Measurements from ENCODE around the gene TMEM123. TPM values are rescaled to one million over a fixed set of nuclear protein-coding genes. Genes with fewer than 3 reads are reported as not detected.
A peak's percentile ranks its signal among the peaks of the same experiment; 100 is the strongest.

TMEM123 gene
- total RNA-seq, 2 experiments from 2014 or later, result 299 to 310 TPM

GRCh38 chr11:102410382-102410784, 42.2 kb downstream of the TMEM123 start:
- H3K36me3 Mint-ChIP-seq, result peaks cover 69% of the 10 kb centered on the region

GRCh38 chr11:102408339-102408738, 44.2 kb downstream of the TMEM123 start:
- Mint-ChIP-seq H3K4me1 (peaks cover 82% of the 10 kb centered on the region), H3K27me3 (no peaks in the 10 kb centered on the region), H3K36me3 (peaks cover 57% of the 10 kb centered on the region), H3K27ac (peak overlapping the region; percentile 45), H3K4me3 (no peak overlapping the region), H3K9me3 (no peaks in the 10 kb centered on the region)
- no peak for DNase-seq

More at GRCh38 chr11:102410382-102410784, 42.2 kb downstream of the TMEM123 start:
- H3K9me3 Mint-ChIP-seq, result peaks cover 10% of the 10 kb centered on the region
- H3K4me3 Mint-ChIP-seq, result no peak overlapping the region
- no peaks in the 10 kb centered on the region for H3K27me3 Mint-ChIP-seq
- H3K27ac Mint-ChIP-seq, result peak overlapping the region; percentile 51
- H3K4me1 Mint-ChIP-seq, result peaks cover 89% of the 10 kb centered on the region
- DNase-seq, result no peak

DNA sequence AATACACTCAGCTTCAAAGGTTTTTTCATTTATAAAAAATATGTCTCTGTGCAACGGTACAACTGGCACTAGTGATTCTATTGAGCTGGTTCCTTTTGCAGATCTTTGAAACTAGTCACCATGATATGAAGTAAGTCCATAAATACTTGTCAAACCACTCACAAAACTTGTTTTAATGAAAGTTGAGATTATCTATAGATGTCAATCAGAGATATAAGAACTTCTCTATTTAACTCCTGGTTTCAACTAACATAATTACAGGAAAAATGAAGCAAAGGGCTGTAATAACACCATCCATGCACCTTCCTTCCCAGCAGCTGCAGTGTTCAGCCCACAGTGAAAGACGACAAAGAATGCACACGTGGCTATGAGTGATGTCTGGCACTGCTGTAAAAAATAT, 44.7 kb downstream of the TMEM123 start:
- Mint-ChIP-seq H3K36me3 (peaks cover 58% of the 10 kb centered on the region), H3K4me1 (peaks cover 82% of the 10 kb centered on the region), H3K27ac (peak overlapping the region; percentile 45), H3K27me3 (no peaks in the 10 kb centered on the region), H3K4me3 (no peak overlapping the region), H3K9me3 (no peaks in the 10 kb centered on the region)
- no peak for DNase-seq

GRCh38 chr11:102406099-102406498, 46.5 kb downstream of the TMEM123 start:
- Mint-ChIP-seq H3K27ac (no peak overlapping the region), H3K4me1 (peaks cover 76% of the 10 kb centered on the region), H3K9me3 (no peaks in the 10 kb centered on the region), H3K27me3 (no peaks in the 10 kb centered on the region), H3K4me3 (no peak overlapping the region), H3K36me3 (peaks cover 63% of the 10 kb centered on the region)
- no peak for DNase-seq

DNA sequence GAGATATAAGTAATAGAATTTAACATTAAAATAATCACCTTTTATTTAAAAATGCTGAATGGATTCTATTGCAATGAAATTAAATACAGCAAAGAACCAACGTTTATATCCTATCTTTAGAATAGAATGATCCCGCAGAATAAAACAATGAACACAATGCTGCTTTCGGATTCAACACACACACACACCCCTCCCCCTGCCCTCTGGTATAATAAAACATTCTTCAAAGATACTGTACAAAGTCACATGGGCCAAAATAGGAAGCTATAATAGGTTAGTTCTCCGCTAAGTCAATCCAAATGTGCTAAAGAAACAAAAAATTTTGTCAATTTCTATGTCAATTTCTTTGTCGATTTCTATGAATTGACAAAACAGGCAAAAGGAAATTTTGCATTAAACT, 47.1 kb downstream of the TMEM123 start:
- H3K4me3 Mint-ChIP-seq, result no peak overlapping the region
- peaks cover 64% of the 10 kb centered on the region for H3K36me3 Mint-ChIP-seq
- no peaks in the 10 kb centered on the region for H3K27me3 Mint-ChIP-seq
- no peak for DNase-seq
- peaks cover 74% of the 10 kb centered on the region for H3K4me1 Mint-ChIP-seq
- H3K27ac Mint-ChIP-seq, result no peak overlapping the region
- no peaks in the 10 kb centered on the region for H3K9me3 Mint-ChIP-seq

- Mint-ChIP-seq H3K9me3 (peaks cover 1% of the 10 kb centered on the region), H3K27ac (peak overlapping the region; percentile 71), H3K4me3 (no peak overlapping the region), H3K27me3 (no peaks in the 10 kb centered on the region), H3K4me1 (peaks cover 62% of the 10 kb centered on the region), H3K36me3 (peaks cover 55% of the 10 kb centered on the region)
- no peak for DNase-seq
Observed at GRCh38 chr11:102402548-102402947, 50.0 kb downstream of the TMEM123 start.

DNA sequence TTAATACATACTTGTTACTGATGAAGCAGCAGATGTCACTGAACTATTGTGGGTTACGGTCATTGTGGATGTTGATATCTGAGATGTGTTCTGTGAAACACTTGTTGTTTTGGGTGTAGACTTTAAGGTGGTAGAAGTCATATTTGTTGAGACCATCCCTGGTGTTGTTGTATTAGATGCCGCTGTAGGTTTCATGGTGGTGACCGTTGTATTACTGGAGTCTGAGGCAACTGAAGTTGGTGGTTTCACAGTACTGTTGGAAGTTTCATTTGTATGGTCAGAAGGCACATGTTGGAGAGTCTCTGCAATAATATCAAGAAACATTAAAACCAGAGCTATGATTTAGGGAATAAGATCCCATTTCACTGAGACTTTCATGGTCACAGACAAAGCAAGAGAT, 50.7 kb downstream of the TMEM123 start:
- DNase-seq, result no peak
- H3K4me3 Mint-ChIP-seq, result no peak overlapping the region
- H3K36me3 Mint-ChIP-seq, result peaks cover 53% of the 10 kb centered on the region
- H3K9me3 Mint-ChIP-seq, result peaks cover 1% of the 10 kb centered on the region
- H3K27ac Mint-ChIP-seq, result peak overlapping the region; percentile 47
- peaks cover 62% of the 10 kb centered on the region for H3K4me1 Mint-ChIP-seq
- H3K27me3 Mint-ChIP-seq, result no peaks in the 10 kb centered on the region

DNA sequence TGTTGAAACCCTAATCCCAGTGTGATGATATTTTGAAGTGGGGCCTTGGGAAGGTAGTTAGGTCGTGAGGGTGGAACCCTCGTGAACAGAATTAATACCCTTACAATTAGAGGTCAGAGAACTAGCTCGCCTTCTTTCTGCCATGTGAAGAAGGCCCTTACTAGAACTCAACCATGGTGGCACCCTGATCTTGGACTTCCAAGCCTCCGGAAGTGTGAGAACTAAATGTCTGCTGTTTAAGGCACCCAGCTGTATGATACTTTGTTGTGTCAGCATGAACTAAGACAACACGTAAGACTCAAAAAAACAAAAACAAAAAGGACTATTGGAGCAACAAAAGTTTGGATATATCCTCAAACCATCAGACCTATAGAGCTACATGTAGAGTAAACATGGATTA, 52.0 kb downstream of the TMEM123 start:
- Mint-ChIP-seq H3K4me3 (no peak overlapping the region), H3K9me3 (peaks cover 1% of the 10 kb centered on the region), H3K4me1 (peaks cover 62% of the 10 kb centered on the region), H3K27ac (no peak overlapping the region), H3K27me3 (no peaks in the 10 kb centered on the region), H3K36me3 (peaks cover 49% of the 10 kb centered on the region)
- DNase-seq, result no peak

DNA sequence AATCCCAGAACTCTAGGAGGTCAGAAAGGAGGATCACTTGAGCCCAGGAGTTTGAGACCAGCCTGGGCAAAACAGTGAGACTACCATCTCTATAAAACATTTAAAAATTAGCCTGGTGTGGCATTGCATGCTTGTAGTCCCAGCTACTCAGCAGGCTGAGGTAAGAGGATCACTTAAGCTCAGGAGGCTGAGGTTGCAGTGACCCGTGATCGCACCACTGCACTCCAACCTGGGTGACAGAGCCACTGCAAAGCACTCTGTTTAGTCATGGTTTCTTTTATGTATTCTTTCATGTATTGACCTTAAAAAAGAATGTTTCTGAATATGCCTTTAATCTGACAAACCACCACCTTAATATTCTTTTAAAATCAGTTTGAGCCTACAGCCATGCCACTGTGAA, 53.4 kb downstream of the TMEM123 start:
- Mint-ChIP-seq H3K36me3 (peaks cover 58% of the 10 kb centered on the region), H3K27ac (no peak overlapping the region), H3K4me1 (peaks cover 55% of the 10 kb centered on the region), H3K4me3 (no peak overlapping the region), H3K9me3 (peaks cover 1% of the 10 kb centered on the region), H3K27me3 (no peaks in the 10 kb centered on the region)
- no peak for DNase-seq

DNA sequence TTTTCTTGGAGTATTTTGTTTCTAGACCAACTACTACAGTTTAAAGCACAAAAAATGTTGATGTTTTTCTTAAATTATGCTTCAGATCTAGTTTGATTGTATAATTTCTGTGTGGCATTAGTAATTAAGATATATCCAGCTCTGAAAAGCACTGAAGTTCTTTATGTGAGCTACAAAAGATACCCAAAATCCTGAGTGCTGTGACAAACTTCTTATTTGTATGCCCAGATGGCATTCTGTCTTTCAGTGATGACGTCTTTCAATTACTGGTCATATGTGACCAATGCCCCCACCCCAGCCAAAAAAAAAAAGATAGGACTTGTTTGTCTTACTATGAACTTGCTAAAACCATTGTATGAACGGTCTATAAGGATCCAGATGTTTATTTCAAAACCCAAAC, 54.3 kb downstream of the TMEM123 start:
- H3K27ac Mint-ChIP-seq, result peak overlapping the region; percentile 42
- H3K4me1 Mint-ChIP-seq, result peaks cover 51% of the 10 kb centered on the region
- H3K36me3 Mint-ChIP-seq, result peaks cover 56% of the 10 kb centered on the region

DNA sequence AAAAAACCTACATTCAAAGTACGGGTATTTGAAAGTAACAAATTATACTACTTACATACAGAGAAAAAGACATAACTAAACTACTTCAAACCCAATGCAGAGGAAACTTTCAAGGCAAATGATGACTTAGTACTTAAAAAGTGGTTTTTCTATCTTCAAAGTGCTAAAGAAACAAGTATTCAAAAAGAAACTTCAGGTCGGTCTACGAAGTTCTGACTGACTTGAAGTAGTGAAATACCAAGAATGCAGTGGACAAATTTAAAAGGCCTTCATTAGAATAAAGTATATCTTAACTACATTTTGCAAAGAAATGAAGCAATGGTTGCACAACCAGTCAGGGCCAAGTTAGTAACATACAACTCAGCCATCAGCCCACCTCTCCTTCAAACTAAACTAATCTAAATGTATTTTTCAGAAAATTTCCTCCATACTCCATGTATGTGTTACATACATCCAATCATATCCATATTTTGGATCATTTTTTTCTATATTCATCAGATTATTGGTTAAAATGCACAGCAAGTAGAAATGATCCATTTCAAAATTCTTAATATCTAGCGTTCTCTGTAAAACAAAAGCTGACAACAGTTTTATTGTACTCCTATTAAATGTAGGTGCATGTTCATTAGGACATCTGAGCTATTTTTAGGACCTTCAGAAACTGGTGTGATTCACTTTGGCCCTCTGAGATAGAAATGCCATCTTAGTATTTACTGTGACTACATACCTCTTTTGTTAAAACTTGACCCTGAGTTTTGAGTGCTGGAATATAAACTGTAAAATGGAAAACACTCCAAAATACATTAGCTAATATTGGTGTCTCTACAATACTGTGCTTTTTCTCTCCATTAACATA, 55.6 kb downstream of the TMEM123 start:
- no peak for DNase-seq
- Mint-ChIP-seq H3K27me3 (no peaks in the 10 kb centered on the region), H3K4me1 (peaks cover 45% of the 10 kb centered on the region), H3K36me3 (peaks cover 56% of the 10 kb centered on the region), H3K9me3 (peaks cover 1% of the 10 kb centered on the region), H3K4me3 (no peak overlapping the region), H3K27ac (peak overlapping the region; percentile 81)

More for the DNA sequence above, 54.3 kb downstream of the TMEM123 start:
- no peaks in the 10 kb centered on the region for H3K27me3 Mint-ChIP-seq
- DNase-seq, result no peak
- no peak overlapping the region for H3K4me3 Mint-ChIP-seq
- peaks cover 1% of the 10 kb centered on the region for H3K9me3 Mint-ChIP-seq

GRCh38 chr11:102395720-102396393, 56.7 kb downstream of the TMEM123 start:
- peaks cover 46% of the 10 kb centered on the region for H3K4me1 Mint-ChIP-seq
- peaks cover 1% of the 10 kb centered on the region for H3K9me3 Mint-ChIP-seq
- DNase-seq, result no peak
- peaks cover 53% of the 10 kb centered on the region for H3K36me3 Mint-ChIP-seq
- H3K27ac Mint-ChIP-seq, result peak overlapping the region; percentile 29
- H3K4me3 Mint-ChIP-seq, result no peak overlapping the region
- H3K27me3 Mint-ChIP-seq, result no peaks in the 10 kb centered on the region

DNA sequence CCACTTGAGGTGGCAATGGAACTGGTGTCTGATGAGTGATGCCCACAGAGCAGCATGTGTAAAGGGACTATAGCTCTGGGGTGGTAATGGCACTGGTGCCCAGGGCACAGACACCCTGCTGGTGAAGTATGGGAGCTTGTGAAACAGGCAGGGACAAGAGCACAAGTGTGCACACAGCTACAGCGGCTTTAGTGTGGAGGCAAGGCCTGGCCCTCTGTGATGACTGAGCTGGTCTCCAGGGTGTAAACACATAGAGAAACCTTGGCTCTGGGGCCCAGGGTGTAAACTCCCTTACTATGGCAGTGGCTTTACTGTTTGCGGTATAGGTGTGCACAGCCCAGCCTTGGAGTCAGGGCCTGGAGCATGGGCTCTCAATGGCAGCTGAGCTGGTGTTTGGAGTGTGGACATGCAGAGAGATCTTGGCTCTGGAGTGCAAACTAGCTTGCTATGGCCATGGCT, 59.3 kb downstream of the TMEM123 start:
- Mint-ChIP-seq H3K27ac (peak overlapping the region; percentile 67), H3K4me3 (no peak overlapping the region), H3K4me1 (peaks cover 46% of the 10 kb centered on the region), H3K27me3 (no peaks in the 10 kb centered on the region), H3K9me3 (peaks cover 6% of the 10 kb centered on the region), H3K36me3 (peaks cover 59% of the 10 kb centered on the region)
- DNase-seq, result no peak

DNA sequence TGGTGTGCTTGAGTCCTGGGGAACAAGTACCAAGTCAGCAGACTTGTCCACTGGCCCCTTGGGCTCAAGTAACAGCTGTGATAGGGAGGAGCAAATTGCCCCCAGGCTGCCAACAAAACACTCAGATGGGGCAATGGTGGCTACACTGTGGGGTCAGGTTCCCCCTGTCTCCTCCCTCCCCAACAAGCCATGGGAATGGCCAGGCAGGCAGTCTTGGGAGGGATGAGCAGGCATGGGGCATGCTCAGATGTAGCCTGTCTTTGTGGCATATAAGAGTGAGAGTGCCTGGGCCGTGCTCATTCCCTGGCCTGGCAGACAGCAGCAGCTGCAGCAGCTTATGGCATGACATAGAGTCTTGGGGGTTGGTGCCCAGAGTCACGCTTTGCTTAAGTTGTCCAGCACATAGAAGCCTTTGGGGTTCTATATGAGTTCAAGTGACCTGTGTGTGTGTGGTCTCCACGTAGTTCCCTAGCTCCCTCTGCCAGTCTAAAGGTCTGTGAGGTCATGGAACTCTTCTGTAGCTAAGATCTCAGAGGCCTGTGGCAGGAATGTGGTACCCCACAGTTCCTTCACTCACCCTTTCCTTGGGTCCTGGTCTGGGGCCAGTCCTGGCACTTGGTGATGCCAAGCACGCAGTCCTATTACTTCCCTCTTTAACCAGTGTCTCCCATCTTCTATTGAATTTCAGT, 60.9 kb downstream of the TMEM123 start:
- no peak for DNase-seq
- Mint-ChIP-seq H3K27ac (no peak overlapping the region), H3K4me1 (peaks cover 40% of the 10 kb centered on the region), H3K36me3 (peaks cover 68% of the 10 kb centered on the region), H3K27me3 (no peaks in the 10 kb centered on the region), H3K4me3 (no peak overlapping the region), H3K9me3 (peaks cover 6% of the 10 kb centered on the region)

Data from activated naive CD8-positive, alpha-beta T cell treated with anti-CD3 and anti-CD28 coated beads for 36 hours (primary cell).